ENCODE measurements around the gene E4F1.

DNA sequence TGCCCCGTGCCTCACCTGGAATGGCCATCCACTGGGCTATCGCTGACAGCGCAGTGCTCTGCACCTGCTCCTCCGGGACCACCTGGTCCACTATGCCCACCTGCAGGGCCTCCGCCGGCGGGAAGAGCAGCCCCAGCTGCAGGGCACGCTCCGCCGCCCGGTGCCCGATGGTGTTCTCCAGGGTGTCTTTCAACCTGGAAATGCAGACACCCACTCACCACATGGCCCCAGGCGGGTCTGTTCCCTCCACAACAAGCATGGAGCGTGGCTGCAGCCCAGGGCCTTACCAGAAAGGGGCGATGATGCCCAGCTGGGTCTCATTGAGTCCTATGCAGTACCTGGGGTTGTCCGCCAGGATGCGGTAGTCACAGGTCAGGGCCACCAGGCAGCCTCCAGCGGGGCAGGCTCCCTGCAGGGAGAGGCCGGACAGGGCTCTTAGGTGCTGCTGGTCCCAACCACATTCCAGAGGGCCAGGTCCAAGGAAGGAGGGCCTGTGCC, 19.7 kb downstream of the E4F1 start:
- TF ChIP-seq, protein P1, sequence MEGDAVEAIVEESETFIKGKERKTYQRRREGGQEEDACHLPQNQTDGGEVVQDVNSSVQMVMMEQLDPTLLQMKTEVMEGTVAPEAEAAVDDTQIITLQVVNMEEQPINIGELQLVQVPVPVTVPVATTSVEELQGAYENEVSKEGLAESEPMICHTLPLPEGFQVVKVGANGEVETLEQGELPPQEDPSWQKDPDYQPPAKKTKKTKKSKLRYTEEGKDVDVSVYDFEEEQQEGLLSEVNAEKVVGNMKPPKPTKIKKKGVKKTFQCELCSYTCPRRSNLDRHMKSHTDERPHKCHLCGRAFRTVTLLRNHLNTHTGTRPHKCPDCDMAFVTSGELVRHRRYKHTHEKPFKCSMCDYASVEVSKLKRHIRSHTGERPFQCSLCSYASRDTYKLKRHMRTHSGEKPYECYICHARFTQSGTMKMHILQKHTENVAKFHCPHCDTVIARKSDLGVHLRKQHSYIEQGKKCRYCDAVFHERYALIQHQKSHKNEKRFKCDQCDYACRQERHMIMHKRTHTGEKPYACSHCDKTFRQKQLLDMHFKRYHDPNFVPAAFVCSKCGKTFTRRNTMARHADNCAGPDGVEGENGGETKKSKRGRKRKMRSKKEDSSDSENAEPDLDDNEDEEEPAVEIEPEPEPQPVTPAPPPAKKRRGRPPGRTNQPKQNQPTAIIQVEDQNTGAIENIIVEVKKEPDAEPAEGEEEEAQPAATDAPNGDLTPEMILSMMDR (IDR thresholded peaks at IDR 0.05; ENCODE audit: poor library complexity): no peak
- no peak for TF ChIP-seq EZH2 (IDR thresholded peaks at IDR 0.05; ENCODE audit: borderline replicate concordance)
- TF ChIP-seq EZH2phosphoT487 (IDR thresholded peaks at IDR 0.05; ENCODE audit: low read depth, severe bottlenecking, unreplicated experiment): no peak
